ENCODE results near the gene RIF1.

- TF ChIP-seq, protein P1, sequence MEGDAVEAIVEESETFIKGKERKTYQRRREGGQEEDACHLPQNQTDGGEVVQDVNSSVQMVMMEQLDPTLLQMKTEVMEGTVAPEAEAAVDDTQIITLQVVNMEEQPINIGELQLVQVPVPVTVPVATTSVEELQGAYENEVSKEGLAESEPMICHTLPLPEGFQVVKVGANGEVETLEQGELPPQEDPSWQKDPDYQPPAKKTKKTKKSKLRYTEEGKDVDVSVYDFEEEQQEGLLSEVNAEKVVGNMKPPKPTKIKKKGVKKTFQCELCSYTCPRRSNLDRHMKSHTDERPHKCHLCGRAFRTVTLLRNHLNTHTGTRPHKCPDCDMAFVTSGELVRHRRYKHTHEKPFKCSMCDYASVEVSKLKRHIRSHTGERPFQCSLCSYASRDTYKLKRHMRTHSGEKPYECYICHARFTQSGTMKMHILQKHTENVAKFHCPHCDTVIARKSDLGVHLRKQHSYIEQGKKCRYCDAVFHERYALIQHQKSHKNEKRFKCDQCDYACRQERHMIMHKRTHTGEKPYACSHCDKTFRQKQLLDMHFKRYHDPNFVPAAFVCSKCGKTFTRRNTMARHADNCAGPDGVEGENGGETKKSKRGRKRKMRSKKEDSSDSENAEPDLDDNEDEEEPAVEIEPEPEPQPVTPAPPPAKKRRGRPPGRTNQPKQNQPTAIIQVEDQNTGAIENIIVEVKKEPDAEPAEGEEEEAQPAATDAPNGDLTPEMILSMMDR (IDR thresholded peaks at IDR 0.05; ENCODE audit: insufficient read depth, low read length, poor library complexity, severe bottlenecking) = no peak
- no peak for TF ChIP-seq EZH2phosphoT487 (conservative IDR thresholded peaks at IDR 0.05; ENCODE audit: low read length)
These were observed 68.3 kb downstream of the RIF1 start for GRCh38 chr2:151478011-151478410.
